Measurements from ENCODE around the gene IQCE.
A peak's percentile ranks its signal among the peaks of the same experiment; 100 is the strongest.

The IQCE gene

DNA sequence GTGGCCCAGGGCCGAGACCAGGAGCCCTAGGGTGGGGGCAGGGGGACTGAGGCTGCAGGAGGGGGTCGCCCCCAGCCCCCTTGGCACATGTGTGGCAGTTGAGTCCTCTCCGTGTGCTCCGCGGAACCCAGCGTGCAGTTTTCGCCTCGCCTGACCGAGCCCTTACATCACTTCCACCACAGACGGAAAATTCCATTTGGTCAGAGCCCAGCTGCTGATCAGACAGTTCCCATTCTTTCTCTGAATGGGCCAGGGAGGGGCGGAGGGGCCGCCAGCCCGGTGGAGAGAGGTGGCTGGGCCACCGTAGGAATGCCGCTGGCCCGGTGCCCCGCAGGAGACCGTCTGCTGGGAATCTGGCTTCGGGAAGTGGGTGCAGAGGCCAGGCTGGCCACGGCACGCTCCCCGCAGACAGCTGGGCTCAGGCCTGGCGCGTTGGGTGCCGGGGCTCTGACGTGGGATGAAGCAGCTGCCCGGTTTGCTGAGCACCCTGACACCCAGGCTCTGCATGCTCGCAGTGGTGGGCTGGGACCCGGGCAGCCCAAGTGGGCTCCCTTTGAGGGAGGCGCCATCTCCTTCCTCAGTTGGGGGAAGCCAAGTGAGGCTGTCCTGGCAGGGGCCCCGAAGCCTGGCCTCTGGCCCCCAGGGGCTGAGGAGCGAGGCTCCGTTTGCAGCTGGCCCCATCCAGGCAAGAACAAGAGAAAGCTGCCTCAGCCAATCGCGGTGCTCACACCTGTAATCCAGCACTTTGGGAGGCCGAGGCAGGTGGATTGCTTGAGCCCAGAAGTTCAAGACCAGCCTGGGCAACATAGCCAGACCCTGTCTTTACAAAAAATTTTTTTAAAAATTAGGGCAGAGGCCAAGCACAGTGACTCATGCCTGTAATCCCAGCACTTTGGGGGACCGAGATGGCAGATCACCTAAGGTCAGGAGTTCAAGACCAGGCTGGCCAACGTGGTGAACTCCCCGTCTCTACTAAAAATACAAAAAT, 82.9 kb downstream of the IQCE start:
- Histone ChIP-seq H3K9me3 (ENCODE audit: control insufficient read depth, insufficient read depth, low read length) (no peaks in the 10 kb centered on the region), H3K9ac (ENCODE audit: low read depth, low read length) (0 out of 2 replicates have a peak overlapping the region, but pooled peaks have one; percentile 8), H3K36me3 (ENCODE audit: insufficient read depth, low read length) (no peaks in the 10 kb centered on the region; the same call in 1 of the 2 replicates), H3K4me1 (ENCODE audit: insufficient read depth, low read length) (peaks cover 23% of the 10 kb centered on the region; the same call in 1 of the 2 replicates)

- no peaks in the 10 kb centered on the region for H3K9me3 ChIP-seq (ENCODE audit: control insufficient read depth, insufficient read depth, low read length)
- peaks cover 23% of the 10 kb centered on the region; the same call in 1 of the 2 replicates for H3K4me1 ChIP-seq (ENCODE audit: insufficient read depth, low read length)
- no peaks in the 10 kb centered on the region; the same call in 1 of the 2 replicates for H3K36me3 ChIP-seq (ENCODE audit: insufficient read depth, low read length)
- no peak overlapping the region for H3K9ac ChIP-seq (ENCODE audit: low read depth, low read length)
These were observed 84.8 kb downstream of the IQCE start for GRCh38 chr7:2643386-2644219.

GRCh38 chr7:2644220-2644561, 85.4 kb downstream of the IQCE start:
- H3K36me3 ChIP-seq (ENCODE audit: insufficient read depth, low read length), result no peaks in the 10 kb centered on the region
- H3K4me1 ChIP-seq (ENCODE audit: insufficient read depth, low read length), result peaks cover 23% of the 10 kb centered on the region; the same call in 1 of the 2 replicates
- no peak overlapping the region for H3K9ac ChIP-seq (ENCODE audit: low read depth, low read length)
- no peaks in the 10 kb centered on the region for H3K9me3 ChIP-seq (ENCODE audit: control insufficient read depth, insufficient read depth, low read length)

DNA sequence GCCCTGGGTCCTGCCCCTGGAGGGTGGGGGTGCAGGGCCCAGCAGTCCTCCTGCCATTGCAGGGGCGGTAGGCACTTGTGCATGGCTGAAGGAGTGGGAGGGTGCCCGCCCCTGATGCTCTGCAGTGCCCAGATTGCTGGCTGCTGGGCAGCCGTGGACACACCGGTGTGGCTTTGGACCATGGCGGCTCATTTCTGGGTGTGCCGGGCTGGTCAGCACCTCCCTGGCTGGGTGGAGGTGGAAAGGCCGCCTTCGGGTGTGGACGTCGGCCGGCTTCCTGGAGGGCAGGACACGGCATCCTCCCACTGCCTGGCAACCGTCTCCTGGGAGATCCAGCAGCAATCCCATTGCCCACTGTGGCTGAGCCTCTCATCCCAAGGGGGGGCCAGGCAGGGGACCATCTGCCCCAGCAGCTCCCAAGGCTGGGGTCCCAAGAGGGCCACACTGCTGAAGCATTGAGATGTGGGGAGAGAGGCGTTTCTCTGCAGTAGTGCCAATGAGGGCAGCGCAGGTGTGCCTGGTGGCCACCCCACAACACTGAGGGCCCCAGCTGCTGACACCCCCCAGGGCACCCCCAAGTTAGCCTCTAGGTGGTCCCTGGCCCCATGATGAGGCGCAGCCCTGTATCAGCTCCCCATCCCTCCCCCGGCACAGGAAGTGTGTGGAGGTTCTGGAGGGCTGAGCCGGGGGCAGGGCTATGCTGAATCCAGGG, 85.9 kb downstream of the IQCE start:
- H3K36me3 ChIP-seq (ENCODE audit: insufficient read depth, low read length), result 0 out of 2 replicates have a peak, but pooled peaks cover under 1% of the 10 kb centered on the region
- H3K9me3 ChIP-seq (ENCODE audit: control insufficient read depth, insufficient read depth, low read length), result no peaks in the 10 kb centered on the region
- H3K9ac ChIP-seq (ENCODE audit: low read depth, low read length), result peak overlapping the region; percentile 2; the same call in 1 of the 2 replicates
- H3K4me1 ChIP-seq (ENCODE audit: insufficient read depth, low read length), result peaks cover 23% of the 10 kb centered on the region; the same call in 1 of the 2 replicates

GRCh38 chr7:2645274-2645868, 86.6 kb downstream of the IQCE start:
- H3K9me3 ChIP-seq (ENCODE audit: control insufficient read depth, insufficient read depth, low read length), result no peaks in the 10 kb centered on the region
- peak overlapping the region; percentile 2 for H3K9ac ChIP-seq (ENCODE audit: low read depth, low read length)
- 0 out of 2 replicates have a peak, but pooled peaks cover 2% of the 10 kb centered on the region for H3K36me3 ChIP-seq (ENCODE audit: insufficient read depth, low read length)
- H3K4me1 ChIP-seq (ENCODE audit: insufficient read depth, low read length), result peaks cover 23% of the 10 kb centered on the region; the same call in 1 of the 2 replicates

DNA sequence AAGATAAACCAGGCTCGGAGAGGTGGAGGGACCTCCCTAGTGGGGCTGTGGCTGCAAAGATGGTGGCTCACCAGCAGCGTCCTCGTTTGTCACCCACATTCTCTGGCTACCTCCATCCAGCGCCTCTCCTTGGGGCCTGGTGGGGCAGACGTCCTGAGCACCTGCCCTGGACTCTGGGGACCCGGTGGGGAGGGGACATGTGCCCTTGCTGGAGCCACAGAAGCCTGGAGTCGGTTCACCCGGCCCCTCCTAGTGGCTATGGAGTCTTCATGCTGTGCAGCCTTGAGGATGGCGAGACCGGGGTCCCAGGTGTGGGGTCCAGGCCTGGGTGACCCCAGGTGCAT, 87.5 kb downstream of the IQCE start:
- Histone ChIP-seq H3K9ac (ENCODE audit: low read depth, low read length) (peak overlapping the region; percentile 33), H3K9me3 (ENCODE audit: control insufficient read depth, insufficient read depth, low read length) (no peaks in the 10 kb centered on the region), H3K4me1 (ENCODE audit: insufficient read depth, low read length) (peaks cover 23% of the 10 kb centered on the region; the same call in 1 of the 2 replicates), H3K36me3 (ENCODE audit: insufficient read depth, low read length) (0 out of 2 replicates have a peak, but pooled peaks cover 2% of the 10 kb centered on the region)

DNA sequence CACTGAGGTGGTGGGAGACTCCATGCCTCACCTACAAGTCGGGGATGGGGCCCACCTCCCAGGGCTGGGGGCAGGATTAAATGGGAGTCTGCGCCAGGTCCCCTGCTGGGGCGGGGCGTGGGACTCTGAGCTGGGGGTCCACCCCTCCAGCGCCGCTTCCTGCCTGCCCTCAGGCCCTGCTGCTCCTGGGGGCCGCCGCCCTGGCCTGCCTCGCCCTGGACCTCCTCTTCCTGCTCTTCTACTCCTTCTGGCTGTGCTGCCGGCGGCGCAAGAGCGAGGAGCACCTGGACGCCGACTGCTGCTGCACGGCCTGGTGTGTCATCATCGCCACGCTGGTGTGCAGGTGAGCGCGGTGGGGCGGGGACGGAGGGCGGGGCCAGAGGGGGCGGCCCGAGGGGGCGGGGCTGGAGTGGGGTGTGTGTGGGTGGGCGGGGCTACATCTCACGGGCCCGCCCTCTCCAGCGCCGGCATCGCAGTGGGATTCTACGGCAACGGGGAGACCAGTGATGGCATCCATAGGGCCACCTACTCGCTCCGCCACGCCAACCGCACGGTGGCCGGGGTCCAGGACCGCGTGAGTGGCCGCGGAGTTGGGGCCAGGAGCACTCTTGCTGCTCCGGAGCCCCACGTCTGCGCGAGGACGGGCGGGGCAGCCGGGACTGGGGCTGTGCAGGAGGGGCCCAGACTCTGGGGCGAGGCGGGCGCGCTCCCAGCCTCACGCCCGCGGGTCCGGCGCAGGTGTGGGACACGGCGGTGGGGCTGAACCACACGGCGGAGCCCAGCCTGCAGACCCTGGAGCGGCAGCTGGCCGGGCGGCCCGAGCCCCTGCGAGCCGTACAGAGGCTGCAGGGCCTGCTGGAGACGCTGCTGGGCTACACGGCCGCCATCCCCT, 88.1 kb downstream of the IQCE start:
- Histone ChIP-seq H3K4me1 (ENCODE audit: insufficient read depth, low read length) (peaks cover 23% of the 10 kb centered on the region; the same call in 1 of the 2 replicates), H3K9ac (ENCODE audit: low read depth, low read length) (peak overlapping the region; percentile 33), H3K9me3 (ENCODE audit: control insufficient read depth, insufficient read depth, low read length) (no peaks in the 10 kb centered on the region), H3K36me3 (ENCODE audit: insufficient read depth, low read length) (peaks cover 5% of the 10 kb centered on the region; the same call in 1 of the 2 replicates)

DNA sequence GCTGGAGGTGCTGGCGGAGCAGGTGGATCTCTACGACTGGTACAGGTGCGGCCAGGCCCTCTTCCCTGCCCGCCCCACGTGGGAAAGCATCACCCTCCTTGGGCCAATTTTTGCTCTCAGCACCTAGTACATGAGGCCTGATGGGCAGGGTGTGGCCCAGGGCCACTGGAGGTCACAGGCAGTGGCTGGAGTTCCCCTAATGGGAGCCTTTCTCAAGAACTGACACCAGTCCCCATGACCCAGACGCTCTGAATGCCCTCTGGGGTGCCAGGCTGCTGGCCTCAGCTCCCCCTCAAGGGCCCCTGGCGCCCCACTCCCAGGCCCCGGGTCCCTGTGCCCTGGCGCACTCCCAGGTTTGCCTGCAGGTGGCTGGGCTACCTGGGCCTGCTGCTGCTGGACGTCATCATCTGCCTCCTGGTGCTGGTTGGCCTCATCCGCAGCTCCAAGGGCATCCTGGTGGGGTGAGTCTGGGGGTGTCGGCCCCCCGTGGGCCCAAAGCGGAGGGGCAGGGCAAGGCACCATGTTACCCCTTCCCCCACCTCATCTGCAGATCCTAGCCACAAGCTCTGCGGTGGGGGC, 88.9 kb downstream of the IQCE start:
- H3K9ac ChIP-seq (ENCODE audit: low read depth, low read length), result no peak overlapping the region
- peaks cover 23% of the 10 kb centered on the region; the same call in 1 of the 2 replicates for H3K4me1 ChIP-seq (ENCODE audit: insufficient read depth, low read length)
- H3K36me3 ChIP-seq (ENCODE audit: insufficient read depth, low read length), result peaks cover 7% of the 10 kb centered on the region; the same call in 1 of the 2 replicates
- H3K9me3 ChIP-seq (ENCODE audit: control insufficient read depth, insufficient read depth, low read length), result no peaks in the 10 kb centered on the region

DNA sequence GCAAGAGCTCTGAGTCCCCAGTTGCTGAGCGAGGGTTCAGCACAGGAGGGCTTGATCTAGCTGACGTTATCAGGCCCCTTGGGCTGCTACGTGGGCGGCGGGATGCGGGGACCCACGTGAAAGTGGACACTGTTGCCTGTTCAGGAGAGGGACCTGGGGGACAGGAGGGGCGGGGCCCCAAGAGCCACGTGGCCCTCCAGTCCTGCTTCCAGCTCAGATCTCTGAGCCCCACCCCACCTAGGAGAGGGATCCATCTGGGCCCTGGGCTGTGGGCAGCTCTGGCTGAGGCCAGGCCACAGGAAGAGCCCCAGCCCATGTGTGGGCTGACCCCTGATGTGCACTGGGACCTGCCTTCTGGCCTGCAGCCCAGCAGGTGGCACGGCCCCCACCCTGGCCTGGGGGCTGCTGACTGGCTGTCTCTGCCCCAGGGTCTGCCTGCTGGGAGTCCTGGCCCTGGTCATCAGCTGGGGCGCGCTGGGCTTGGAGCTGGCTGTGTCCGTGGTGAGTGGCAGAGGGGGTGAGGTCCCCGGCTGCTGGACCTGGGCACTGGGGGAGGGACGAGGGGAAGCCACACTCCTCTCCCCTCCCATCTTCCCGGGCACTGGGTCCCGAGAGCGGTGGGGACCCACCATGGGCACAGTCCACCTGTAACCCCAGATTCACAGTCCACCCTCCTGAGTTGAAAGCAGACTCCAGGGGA, 90.5 kb downstream of the IQCE start:
- Histone ChIP-seq H3K9ac (ENCODE audit: low read depth, low read length) (no peak overlapping the region), H3K4me1 (ENCODE audit: insufficient read depth, low read length) (peaks cover 19% of the 10 kb centered on the region; the same call in 1 of the 2 replicates), H3K36me3 (ENCODE audit: insufficient read depth, low read length) (peaks cover 10% of the 10 kb centered on the region), H3K9me3 (ENCODE audit: control insufficient read depth, insufficient read depth, low read length) (no peaks in the 10 kb centered on the region)

- Histone ChIP-seq H3K9me3 (ENCODE audit: control insufficient read depth, insufficient read depth, low read length) (no peaks in the 10 kb centered on the region), H3K4me1 (ENCODE audit: insufficient read depth, low read length) (peaks cover 12% of the 10 kb centered on the region; the same call in 1 of the 2 replicates), H3K36me3 (ENCODE audit: insufficient read depth, low read length) (peaks cover 10% of the 10 kb centered on the region), H3K9ac (ENCODE audit: low read depth, low read length) (no peak overlapping the region)
These were observed 91.2 kb downstream of the IQCE start for GRCh38 chr7:2649991-2650390.

DNA sequence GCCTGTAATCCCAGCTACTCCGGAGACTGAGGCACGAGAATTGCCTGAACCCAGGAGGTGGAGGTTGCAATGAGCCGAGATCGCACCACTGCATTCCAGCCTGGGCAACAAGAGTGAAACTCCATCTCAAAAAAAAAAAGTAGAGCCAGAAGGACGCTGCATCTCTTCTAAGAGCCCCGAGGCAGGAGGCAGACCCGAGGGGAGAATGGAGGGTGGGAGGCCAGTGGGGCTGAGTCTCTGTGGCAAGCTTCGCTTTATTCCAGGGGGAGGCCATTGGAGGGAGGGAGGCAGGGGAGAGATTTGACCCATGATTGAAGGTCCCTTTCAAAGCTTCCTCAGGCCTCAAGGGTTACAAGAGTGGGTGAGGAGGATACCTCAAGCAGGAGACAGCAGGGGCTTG, 91.7 kb downstream of the IQCE start:
- Histone ChIP-seq H3K4me1 (ENCODE audit: insufficient read depth, low read length) (peaks cover 8% of the 10 kb centered on the region; the same call in 1 of the 2 replicates), H3K9me3 (ENCODE audit: control insufficient read depth, insufficient read depth, low read length) (no peaks in the 10 kb centered on the region), H3K36me3 (ENCODE audit: insufficient read depth, low read length) (peaks cover 10% of the 10 kb centered on the region), H3K9ac (ENCODE audit: low read depth, low read length) (no peak overlapping the region)

DNA sequence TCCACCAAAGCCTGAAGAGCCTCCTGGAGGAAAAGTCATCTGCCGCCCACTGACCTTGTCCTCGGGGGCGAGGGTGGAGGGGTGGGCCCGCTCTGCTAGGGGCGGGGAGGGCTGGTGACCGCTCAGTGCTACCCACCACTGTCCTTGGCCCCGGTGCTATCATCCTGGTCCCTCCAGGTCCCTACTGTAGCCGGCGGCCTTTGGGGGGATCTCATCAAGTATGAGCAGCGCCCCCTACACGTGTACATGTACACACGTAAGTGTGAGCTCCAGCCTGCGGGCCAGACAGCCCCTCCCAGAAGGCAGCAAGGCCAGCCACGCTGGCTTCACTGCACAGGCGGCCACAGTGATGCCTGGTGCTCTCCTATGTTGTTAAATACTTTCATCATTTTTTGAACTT, 92.6 kb downstream of the IQCE start:
- Histone ChIP-seq H3K9me3 (ENCODE audit: control insufficient read depth, insufficient read depth, low read length) (no peaks in the 10 kb centered on the region), H3K36me3 (ENCODE audit: insufficient read depth, low read length) (peaks cover 10% of the 10 kb centered on the region), H3K9ac (ENCODE audit: low read depth, low read length) (no peak overlapping the region), H3K4me1 (ENCODE audit: insufficient read depth, low read length) (peaks cover 2% of the 10 kb centered on the region; the same call in 1 of the 2 replicates)
